NCI-H2081 (cell line): ENCODE measurements around the gene TBL1XR1.

Experiments
- DNase-seq, 2 experiments: peaks; one replicate each; lab custom pipeline; 2025; lab: John Stamatoyannopoulos, UW

The TBL1XR1 gene

DNA sequence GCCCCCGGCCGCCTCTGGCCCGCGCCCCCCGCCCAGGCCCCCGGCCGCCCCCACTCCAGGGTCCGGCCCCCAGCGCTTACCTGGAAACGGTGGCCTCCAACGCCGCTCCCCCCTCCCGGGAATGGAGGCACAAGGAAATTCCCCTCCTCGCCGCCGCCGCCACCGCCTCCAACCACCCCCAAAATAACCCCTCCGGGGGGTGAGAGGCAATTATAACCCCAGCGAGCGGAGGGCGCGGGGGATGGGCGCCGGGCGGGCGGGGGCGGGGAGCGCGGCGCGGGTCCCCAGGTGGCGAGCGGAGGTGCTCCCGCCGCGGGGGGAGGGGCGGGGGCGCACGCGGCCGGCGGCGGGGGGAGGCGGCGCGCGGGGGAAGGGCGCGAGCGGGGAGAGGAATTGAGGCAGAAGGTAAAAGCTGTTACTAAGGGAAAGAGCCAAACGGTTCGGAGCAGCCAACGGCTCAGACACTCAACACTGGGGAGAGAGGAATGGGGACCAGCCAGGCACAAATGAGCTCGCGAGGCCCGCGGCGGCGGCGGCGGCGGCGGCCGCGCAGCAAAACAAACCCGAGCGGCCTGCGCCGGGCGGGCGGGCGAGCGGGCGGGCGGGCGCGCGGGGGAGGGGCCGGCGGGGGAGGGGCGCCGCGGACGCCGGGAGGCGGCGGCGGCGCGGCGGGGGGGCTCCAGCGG lies at the start of gene TBL1XR1:
Gene TBL1XR1, minus strand, starts transcription at position 442 of the 686 bp plus-strand sequence. CDS start 132,505 bp downstream, outside the sequence.
- peak; percentile 96 to 97 for DNase-seq

DNA sequence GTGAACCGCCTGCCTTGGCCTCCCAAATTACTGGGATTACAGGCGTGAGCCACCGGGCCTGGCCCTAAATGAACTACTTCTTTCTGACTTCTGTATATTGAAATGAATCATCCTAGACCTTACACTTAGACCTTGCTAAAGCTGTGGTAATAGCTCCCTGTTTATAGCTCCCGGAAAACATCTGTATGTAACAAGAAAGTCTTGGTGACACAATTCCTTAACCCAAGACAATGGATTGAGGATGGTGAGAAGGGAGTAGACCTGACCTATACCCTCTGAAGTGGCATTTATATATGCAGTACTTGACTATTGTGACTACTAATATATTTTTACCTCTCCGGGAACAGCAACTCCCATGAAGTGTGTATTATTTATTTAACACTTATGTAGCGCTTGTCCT lies 48.0 kb upstream of the TBL1XR1 start:
- no peak for DNase-seq

DNA sequence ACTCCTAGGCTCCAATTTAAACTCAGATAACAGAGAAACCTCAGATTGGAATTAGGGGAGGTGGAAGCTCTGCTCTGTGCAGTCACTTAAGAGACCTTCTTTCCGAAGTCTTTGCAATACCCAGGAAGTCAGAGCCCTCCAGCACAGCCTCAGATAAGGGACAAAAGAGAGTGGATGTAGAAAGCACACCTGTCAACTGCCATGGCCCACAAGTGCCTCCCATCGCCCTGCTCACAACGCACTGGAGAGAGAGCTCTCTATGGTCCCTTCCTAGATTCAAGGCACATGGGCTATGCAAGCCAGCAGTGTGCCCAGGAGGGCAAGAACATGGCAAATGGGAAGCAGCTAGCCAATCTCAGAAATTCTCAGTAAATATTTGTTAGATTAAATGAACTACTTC lies 47.3 kb upstream of the TBL1XR1 start:
- DNase-seq = no peak

DNA sequence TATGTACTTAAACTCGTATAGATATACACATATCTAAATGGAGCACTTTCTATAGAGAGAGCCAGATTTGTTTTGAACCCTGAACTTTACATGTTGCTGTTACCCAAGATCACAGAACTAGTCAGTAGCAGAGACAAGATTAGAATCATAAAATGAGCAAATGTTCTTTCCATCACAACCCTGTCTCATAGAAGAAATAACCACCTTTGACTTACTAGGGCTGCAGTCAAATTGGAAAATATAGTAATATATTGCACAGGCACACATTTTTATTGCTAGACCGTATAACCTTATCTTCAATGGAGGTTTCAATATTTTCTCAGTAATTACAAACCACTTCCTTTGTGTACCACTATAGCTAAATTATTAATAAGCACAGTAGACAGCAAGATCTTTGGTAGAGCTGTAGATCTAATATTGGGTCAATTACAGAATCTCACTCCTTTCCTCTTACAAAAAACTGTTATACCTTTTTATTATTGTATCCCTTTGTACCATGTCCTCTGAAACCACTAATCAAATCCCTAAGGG lies 41.5 kb upstream of the TBL1XR1 start:
- no peak for DNase-seq

DNA sequence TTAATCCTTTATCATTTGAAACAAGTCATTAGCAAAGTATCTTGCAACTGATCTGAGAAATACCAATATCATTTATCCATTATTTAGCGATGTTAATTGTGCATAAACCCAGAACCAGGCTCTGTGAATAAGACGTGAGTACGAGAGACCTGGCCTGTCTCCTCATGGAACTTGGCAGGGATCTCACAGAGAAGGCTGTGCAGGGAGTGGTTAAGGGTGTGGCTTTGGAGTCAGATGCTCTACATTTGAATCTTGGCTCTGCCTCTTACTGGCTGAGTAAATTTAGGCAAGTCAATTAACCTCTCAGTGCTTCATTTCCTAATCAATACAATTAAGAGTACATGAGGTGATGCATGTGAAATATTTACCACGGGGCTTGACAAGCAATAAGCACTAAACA lies 39.9 kb upstream of the TBL1XR1 start:
- DNase-seq = no peak

DNA sequence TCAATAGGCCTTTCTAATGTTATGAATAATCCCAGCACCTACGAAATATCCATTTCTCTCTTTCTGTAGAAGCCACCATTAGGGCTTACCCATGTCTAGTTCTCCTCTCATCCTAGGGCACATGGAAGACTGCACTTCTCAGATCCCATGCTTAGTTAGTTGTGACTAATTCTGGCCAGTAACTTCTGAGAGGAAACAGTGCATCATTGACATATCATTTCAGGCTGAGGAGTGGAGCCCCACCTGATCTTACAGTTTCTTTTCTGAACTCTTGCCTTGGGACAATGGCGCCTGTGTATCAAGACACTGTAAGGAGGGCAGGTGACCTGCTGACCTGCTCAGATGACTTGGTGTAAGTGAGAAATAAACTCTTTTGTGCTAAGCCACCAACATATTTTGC lies 39.4 kb upstream of the TBL1XR1 start:
- DNase-seq = no peak

DNA sequence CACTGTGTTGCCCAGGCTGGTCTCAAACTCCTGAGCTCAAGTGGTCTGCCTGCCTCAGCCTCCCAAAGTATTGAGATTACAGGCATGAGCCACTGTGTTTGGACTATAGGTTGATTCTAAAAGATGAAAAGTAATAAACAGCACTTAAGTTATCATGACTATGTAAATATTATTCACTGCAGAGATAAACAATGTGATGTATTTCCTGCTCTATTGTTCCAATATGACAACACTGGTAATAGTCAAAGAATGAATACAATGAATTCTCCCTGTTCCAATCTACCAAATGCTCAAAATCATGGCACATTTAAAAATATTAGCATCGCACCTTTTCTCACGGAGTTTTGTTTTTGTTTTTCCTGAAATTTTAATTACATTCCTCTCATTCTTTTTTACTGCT lies 36.8 kb upstream of the TBL1XR1 start:
- no peak for DNase-seq

DNA sequence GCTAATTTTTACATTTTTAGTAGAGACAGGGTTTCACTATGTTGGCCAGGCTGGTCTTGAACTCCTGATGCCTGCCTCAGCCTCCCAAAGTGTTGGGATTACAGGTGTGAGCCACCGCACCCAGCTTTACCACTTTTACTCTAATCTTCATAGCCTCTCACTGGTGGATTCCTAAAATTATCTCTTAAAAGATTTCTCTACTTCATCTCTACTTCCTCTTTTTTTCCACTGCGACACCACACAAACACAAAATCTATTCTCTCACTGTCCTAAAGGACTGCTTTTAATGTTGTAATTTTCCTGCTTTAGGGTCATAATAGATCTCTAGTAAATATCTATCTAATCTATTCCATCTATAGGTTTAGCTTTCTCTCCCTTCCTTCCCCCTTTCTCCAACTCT lies 34.0 kb upstream of the TBL1XR1 start:
- DNase-seq = no peak

DNA sequence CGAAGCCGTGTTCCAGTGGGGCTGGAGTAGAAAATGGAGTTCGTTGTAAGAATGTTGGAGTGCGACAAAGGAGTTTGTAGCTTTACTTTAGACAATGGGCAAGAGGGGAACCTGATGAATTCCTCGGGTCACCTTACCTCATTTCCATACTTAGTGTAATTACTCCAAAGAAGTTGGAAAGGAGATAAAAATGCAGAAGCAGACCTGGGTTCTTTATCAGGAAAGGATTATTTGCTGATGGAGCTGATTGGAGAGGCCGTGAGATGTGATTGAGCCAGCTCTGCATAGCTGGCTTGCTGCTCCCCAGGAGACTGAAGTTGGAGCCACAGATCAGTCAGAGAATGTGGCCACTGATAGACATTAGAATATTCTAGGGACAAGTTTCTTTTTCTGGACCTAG lies 33.4 kb upstream of the TBL1XR1 start:
- no peak for DNase-seq

DNA sequence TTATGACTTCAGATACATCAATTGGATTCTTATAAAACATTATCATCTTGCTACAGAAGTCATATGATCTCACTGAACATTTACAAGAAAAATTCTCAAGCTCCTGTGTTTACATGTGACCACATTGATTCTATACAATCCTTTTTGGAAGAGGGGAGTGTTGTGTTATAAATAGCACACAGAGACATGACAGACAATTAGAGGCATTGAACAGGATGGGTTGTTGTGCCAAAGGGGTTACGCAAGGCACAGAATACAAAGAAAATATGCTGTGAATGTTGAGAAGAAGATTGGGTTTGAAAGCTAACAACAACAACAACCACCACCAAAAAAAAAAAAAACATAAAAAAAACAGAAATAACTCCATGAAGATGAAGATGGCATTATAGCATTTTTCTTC lies 32.5 kb upstream of the TBL1XR1 start:
- no peak for DNase-seq

DNA sequence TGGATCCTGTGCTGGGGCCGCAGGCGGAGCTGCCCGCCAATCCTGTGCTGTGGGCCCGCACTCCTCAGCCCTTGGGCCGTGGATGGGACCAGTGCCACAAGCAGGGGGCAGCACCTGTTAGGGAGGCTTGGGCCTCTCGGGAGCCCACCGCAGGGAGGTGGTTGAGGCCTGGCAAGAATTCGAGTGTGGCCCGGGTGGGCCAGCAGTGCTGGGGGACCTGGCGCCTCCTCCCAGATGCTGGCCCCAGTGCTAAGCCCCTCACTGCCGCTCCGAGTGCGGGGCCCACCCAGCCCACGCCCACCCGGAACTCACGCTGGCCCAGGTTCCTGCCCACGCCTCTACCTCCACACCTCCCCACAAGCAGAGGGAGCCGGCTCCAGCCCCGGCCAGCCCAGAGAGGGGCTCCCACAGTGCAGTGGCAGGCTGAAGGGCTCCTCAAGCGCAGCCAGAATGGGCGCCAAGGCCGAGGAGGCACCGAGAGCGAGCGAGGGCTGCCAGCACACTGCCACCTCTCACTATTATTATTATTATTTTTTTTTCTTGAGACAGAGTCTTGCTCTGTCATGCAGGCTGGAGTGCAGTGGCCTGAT lies 31.4 kb upstream of the TBL1XR1 start:
- no peak for DNase-seq

DNA sequence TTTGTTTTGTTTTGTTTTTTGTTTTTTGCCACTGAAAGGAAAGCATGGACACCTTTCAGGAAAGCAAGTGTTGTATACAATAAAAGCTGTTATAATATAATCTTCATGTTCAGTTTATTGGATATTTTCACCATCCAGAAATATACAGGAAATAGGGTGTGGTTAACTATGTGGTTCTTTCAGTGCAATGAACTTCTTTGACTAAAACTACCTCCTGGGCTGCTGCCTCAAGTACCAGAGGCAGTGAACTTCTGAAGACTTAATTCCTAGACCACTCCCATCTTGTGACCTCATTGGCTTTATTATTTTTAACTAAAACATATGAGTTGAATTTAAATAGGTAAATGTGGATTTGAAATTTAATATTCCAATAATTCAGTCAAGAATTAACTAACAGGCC lies 27.1 kb upstream of the TBL1XR1 start:
- no peak for DNase-seq

DNA sequence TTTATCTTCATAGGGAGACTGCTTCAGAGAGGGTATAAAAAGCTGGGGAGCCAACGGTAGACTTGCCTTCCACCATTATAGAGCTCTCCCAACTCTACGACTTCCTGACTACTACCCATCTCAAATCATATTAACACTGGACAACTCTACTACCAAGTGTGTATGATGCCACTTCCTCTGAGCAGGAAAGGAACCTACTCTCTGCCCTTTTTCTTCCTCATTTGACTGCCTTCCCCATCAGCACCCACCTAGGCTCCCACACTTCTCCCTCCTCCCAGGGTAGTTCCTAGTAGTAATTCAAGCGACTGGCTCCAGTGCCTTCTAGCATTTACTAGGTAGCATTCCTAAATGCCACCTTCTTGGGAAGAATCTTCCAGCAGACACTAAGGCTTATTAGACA lies 24.5 kb upstream of the TBL1XR1 start:
- no peak for DNase-seq

DNA sequence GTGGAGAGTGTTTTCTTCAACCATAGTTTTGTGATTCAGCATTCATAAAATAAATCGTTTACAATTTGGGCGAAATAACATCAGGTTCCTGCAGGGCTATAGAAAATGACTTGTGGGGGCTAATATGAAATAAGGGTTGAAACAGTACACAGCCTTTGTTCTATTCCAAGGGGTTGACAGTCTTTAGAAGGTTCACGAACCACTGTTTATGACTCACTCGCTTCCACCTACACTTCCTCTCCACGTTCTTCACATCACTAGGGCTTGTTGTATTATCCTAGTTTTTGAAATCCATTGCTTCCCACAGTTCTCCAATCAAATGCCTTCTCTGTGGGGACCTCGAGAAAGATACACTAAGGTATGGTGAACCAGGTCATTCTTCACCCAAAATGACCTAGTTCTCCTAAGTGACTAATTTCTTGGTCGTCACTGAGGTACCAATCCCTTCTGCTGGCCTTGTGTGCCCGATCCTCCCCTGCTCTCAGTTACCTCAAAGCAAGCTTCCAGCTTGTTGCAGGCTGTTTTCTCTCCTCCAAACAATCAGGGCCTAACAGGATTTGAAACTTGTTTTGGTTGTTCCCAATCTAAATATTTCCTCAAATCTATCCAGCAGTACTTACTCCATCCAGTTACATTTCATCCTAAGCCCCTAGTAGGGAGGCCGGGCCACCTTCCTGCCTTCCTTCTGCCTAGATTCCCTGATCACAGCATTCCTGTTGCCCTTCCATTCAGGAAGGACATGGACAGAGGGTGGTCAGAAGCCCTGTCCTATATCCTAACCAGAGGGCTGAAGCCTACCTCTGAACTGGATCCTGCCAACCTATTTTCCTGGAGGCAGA lies 23.1 kb upstream of the TBL1XR1 start:
- no peak for DNase-seq

DNA sequence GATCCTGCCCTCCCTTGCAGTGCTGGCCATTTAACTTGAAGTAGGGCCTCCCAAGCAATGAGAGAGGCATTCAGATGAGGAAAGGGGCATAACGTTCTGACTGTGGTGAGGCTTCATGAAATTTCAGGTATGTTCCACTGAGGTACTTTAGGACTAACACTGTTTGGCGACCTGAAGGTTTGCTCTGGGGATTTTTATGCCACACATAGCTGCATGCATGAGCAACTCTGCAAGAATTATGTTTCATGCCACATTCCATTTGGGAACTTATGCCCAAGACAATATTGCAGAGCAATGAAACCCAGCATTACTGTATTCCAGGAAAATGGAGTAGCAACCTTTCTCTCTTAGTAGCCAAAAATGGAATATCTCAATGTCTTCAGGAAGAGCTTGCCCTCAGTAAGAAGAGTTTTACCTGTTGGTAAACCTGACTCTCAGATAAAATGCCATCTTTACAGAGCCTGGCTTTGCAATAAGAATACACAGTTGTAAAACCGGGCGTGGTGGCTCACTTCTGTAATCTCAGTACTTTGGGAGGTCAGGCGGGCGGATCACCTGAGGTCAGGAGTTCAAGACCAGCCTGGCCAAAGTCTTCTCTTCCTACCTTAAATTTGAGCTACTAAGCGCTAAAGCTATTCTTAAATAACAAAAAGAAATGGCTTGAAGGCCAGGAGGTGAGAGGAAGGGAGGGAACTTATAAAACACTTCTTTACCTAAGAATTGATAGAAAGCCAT lies 16.7 kb upstream of the TBL1XR1 start:
- DNase-seq = no peak

DNA sequence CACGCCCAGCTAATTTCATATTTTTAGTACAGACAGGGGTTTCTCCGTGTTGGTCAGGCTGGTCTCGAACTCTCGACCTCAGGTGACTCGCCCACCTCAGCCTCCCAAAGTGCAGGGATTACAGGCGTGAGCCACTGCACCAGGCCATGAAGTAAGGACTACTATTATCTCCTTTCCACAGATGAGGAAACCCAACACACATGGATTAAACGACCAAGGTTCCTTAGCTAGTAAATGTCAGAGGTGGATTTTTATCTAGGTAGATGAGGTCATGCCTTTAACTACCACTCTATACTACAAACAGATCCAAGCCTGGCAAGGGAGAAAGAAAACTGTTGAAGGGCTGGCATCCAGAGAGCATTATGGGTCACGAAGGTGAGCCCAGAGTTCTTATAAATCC lies 15.5 kb upstream of the TBL1XR1 start:
- DNase-seq = no peak

DNA sequence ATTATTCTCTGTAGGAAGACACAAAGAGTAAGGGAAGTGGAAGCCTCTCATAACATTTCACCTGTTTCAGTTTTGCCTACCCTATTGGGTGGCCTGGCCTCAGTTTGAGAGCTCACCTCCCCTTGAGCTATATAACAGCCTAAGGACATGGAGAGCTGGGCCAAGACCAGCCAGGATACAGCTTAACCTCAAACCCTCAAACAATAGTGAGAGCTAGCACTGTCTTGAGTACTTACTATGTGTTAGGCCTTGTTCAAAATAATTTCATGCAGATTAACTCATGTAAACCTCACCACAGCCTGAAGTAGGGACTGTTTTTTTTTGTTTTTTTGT lies 15.0 kb upstream of the TBL1XR1 start:
- DNase-seq = no peak

DNA sequence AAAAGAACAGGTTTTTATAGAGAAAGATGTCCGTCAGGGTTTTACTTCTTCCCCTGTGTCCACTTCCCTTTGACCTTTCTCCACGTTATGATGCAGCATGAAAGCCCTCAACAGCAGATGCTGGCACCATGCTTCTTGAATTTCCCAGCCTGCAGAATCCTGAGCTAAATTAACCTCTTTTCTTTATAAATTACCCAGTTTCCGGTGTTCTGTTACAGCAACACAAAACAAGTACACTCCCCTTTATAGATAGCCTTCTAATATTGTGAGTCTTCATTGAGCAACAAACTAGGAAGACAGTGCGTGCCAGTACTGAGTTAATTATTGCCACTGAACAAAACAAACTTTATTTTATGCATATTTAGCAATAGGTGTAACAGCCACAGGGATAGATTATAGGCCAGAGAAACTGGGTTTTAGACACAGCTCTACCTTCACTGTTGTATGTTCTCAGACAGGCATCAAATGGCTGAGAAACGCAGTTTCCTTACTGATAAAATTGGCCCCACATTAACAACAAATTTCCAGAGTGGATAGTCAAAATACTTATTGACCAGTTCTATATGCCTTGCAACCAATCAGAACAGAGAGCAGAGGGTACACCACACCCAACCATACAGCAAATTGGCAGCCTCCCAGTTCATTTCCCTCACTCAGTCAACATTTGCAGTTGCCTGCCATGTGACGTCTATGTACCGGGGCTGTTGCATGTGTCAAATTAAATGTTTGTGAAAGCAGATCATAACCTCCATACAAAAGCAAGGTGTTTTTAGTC lies 14.4 kb upstream of the TBL1XR1 start:
- DNase-seq = peak; percentile 93 to 98

DNA sequence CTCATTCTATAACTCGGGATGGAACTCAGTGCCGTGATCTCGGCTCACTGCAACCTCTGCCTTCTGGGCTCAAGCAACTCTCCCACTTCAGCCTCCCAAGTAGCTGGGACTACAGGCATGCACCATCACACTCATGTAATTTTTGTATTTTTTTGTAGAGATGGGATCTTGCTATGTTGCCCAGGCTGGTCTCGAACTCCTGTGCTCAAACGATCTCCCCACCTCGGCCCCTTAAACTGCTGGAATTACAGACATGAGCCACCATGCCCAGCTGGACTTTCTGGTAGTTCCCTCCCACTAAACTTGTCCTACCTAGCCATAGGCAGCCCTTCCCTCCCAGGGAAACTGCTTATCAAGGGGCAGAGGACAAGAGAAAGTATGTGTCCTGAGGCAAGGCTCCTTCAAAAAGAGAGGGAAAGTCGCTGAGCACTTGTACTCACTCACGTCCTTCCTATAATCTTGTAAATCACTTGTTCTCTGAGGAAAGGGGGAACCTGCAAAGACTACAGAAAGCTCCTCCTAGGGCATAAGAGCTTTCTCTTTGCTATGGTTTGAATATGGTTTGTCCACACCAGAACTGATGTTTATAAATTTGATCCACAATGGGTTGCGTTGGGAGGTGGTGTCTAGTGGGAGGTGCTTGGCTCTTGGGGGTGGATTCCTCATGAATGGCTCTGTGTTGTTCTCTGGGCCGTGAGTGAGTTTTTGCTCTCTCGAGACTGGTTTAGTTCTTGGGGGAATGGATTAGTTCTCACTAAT lies 13.6 kb upstream of the TBL1XR1 start:
- no peak for DNase-seq

DNA sequence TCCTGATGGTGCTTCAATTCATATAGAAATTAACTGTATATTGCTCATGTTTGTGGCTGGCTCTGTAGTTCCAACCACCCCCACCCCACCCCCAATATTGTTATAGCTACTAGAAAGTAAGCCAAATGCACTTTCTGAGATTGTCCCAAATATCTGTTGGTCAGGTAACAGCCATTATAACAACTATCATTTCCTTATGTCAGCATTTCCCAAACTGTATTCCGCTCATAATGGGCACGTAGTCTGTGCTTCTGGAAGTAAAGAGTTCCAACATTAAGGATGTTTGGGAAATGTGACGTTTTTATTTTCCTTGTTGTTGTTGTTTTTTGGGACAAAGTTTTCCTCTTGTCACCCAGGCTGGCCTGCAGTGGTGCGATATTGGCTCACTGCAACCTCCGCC lies 12.2 kb upstream of the TBL1XR1 start:
- DNase-seq = no peak

DNA sequence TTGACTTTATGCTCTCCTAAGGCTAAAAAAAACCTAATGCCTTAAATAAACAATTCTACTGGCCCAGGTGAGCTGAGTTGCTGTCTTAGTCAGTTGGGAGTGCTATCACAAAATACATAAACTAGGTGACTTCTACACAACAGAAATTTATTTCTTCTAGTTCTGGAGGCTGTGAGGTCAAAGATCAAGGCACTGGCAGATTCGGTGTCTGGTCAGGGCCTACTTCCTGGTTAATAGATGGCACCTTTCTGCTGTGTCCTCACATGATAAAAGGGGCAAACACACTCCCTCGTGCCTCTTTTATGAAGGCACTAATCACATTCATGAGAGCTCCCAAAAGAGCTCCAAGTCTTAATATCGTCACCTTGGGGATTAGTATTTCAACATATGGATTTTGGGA lies 11.5 kb upstream of the TBL1XR1 start:
- no peak for DNase-seq
